Stimulated activated CD4-positive, alpha-beta T cell treated with anti-CD3 and anti-CD28 coated beads, Interleukin-1b, Interleukin-23, amount 100 ng/mL, for 4 hours (primary cell): ENCODE results near the gene CFAP43.
"Not testable (repeated sequence)": the region's sequence is repeated elsewhere in the genome, so short reads cannot be mapped to it uniquely, and the experiment has no call there.

Experiments
- DNase-seq, 2 donors: peaks; one replicate each; pipeline ENCODE4 v3.0.0-alpha.2; 2020; ENCODE audit warnings: low read depth in 2 of 2

Gene CFAP43

GRCh38 chr10:104223304-104223703, 8.9 kb downstream of the CFAP43 start:
- DNase-seq = no peak

DNA sequence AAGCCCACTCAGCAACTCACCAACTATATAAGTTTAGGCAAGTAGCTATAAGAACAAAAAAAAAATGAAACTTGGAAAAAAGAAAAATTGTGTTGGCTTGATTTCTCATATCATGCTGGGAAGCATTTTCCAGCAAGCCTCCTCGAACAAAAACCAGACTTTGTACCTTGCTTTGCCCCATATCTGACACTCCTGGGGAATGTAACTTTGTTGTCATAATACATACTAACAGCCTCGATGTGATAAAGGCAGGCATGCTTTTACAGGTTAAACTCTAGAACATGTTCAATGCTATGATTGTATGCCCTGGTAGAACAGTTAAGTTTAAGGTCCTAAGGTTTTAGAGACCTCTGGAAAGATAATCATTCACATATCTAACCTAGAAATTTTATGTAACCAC, 11.6 kb downstream of the CFAP43 start:
- DNase-seq = no peak

DNA sequence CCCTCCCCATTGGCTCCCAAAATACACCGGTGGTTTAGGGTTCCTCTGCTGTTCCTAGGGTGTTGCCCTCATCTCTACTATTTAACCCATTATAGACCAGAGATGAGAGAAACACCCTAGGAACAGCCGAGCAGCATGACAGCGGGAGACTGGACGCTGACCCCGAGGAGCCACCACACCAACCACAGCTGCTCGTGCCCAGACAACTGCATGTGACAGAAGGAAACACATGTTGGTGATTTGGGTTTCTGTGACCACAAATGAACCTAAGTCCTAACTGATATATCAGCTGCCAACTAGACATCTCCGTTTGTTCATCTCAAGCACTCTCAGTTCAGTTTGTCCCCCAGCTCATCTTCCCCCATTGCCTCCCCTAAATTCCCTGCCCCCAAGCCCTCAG, 13.4 kb downstream of the CFAP43 start:
- DNase-seq = no peak

- no peak for DNase-seq
Observed at GRCh38 chr10:104216631-104217030, 15.5 kb downstream of the CFAP43 start.

GRCh38 chr10:104209575-104210198, 22.5 kb downstream of the CFAP43 start:
- no peak for DNase-seq

DNA sequence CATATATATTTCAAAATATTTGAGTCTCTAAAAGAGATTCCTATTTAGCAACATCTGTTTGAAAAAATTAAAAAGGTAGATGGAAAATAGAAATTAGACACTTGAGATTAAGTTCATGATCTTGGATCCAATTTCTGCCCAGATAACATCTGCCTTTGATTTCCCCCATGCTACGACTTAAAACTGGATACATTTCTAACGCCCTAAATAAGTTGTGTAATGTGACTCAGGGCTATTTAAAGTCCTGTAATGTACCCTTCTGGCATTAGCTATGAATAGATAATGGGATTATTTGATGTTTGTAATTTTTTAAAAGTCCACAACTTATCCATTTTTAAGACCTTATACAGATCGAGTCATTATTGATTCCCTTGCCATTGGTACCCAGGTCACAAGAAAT, 23.4 kb downstream of the CFAP43 start:
- no peak for DNase-seq

DNA sequence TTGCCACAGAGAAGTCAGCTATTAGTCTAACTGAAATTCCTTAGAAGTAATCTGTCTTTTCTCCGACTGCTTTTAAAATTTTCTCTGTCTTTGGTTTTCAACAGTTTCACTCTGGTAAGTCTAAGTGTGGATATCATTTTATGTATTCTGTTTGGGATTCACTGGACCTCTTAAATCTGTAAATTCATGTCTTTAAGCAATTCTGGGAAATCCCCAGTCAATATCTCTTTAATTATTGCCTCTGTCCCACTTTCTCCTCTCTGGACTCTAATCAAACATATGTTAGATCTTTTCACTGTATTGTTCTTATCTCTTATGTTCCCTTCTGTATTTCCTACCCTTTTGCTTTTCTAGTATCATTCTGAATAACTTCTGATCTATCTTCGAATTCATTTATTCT, 29.9 kb downstream of the CFAP43 start:
- DNase-seq = no peak

DNA sequence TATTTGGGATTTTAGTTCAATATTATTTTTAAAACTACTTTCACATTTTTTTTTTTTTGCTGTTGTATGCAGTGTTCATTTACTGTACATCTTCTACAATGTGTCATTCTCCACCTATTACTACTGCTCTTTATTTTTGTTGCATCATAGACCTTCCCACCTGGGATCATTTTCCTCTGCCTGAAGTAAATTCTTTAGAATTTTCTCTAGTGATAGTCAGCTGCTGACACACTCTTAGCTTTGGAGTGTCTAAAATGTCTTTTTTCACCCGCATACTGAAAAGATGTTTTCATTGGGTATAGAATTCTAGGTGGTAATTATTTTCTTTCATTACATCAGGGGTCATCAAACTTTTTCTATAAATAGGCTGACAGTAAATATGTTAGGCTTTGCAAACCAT, 30.5 kb downstream of the CFAP43 start:
- DNase-seq = no peak

- DNase-seq = no peak
Observed at GRCh38 chr10:104199567-104199966, 32.6 kb downstream of the CFAP43 start.

GRCh38 chr10:104197364-104197763, 34.8 kb downstream of the CFAP43 start:
- no peak for DNase-seq

GRCh38 chr10:104195706-104196105, 36.5 kb downstream of the CFAP43 start:
- DNase-seq = no peak

DNA sequence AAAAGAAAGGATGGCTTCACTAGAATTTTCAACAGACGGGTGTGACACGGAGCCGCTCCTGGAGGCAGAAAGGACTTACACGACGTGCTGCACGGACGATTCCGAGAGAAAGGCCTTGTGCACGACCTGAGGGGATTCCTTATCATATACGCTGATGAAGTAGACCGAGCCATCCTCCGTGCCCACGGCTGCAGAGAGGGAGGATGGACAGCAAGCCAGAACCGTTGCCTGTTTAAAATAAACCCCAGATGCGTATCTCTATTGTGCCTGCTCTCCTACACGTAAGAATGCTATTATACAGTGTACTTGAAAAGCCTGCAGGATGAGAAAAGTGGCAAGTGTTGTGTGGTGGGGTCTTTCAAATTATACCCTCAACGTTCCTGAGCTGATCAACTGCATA, 38.4 kb downstream of the CFAP43 start:
- DNase-seq = no peak

- DNase-seq = no peak
Observed at GRCh38 chr10:104190695-104191094, 41.5 kb downstream of the CFAP43 start.

DNA sequence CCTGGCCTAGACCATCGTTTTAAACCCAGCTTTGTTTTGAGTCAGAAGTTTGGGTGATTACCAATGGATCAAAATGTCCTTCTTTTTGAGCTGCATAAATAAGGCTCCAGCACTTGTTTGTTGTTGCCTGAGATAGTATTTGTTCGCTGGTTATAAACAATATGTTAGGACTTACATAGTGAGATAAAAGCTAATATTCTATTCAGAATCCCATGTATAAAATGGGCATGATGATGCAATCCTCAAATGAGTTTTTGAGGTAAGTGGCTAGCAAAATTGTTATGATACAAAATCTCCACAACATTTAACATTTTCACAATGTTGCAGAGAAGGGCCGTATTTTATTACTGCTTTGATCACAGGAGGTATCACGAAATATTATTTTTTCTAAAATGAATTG, 48.5 kb downstream of the CFAP43 start:
- no peak for DNase-seq

DNA sequence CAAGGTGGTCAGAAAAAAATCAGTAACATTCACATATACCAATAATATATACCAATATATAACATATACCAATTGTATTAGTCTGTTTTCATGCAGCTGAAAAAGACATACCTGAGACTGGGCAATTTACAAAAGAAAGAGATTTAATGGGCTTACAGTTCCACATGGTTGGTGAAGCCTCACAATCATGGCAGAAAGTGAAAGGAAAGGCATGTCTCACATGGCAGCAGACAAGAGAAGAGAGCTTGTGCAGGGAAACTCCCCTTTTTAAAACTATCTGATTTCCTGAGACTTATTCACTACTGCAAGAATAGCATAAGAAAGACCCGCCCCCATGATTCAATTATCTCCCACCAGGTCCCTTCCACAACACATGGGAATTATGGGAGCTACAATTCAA, 58.0 kb downstream of the CFAP43 start:
- DNase-seq = not testable (repeated sequence)

DNA sequence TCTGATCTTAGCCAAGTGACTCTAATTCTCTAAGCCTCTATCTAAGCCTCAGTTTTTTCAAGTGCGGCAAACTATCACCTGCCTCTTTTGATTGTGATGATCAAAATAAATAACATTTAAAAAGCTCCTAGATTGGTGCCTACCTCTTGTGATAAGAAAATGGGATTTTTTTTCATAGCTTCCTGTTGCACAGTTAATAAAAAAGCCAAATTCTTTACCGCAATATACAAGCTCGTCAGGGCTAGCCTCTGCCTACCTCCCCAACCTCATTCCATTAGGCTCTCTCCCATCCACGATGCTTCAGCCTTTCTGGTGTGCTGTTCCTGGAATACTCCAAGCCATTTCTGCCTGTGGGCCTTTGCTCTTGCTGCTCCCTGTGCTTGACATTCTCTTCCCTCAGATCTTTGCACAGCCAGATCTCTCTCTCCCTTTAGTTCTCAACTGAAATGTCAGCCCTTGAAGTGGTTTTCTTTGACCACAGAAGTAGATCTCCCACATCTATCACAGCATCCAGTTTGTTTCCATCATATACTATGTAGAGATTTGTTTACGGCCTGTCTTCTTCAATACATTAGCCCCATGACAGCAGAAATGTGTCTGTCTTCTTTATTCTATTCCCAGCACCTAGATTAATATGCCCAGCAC, 61.4 kb downstream of the CFAP43 start:
- no peak for DNase-seq

DNA sequence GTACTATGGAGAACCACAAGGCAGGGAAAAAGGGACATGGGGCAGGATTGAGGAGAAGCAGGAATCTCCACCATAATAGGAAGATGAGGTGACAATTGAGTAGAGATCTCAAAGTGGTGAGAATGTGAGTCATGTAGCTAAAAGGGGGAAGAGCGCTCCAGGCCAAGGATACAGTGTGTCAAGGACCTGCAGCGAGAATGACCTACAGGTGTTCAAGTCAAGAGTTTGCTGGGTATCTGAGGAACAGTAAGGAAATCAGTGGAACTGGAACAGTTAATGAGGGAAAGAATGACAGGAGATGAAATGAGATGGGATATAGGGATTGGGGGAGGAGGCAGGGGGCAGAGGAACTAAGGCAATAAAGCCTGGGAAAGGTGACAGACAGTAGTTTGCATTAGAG, 76.6 kb downstream of the CFAP43 start:
- no peak for DNase-seq

DNA sequence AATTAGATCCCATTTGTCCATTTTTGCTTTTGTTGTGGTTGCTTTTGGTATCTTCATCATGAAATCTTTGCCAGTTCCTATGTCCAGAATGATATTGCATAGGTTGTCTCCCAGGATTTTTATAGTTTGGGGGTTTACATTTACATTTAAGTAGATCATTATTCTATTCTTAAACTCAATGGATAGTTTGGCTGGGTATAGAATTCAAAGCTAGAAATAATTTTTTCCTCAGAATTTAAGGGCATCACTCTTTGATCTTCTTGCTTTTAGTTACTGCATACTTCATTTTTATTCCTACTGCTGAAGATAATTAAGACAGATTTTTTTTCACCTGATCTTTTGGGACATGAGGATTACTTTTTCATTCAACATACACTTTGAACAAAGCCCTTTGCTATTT, 80.4 kb downstream of the CFAP43 start:
- no peak for DNase-seq

GRCh38 chr10:104150139-104150538, 82.0 kb downstream of the CFAP43 start:
- no peak for DNase-seq

- no peak for DNase-seq
Observed at GRCh38 chr10:104146882-104147281, 85.3 kb downstream of the CFAP43 start.

- DNase-seq = no peak
Observed at GRCh38 chr10:104144931-104145330, 87.2 kb downstream of the CFAP43 start.

- DNase-seq = no peak
Observed at GRCh38 chr10:104143829-104144228, 88.3 kb downstream of the CFAP43 start.

- DNase-seq = no peak
Observed at GRCh38 chr10:104142081-104142480, 90.1 kb downstream of the CFAP43 start.

GRCh38 chr10:104139221-104139620, 92.9 kb downstream of the CFAP43 start:
- no peak for DNase-seq
